Loucy (cell line): Measurements from ENCODE around the gene DUSP9.

Experiments used
- H2AFZ ChIP-seq: fragments of 200-600 bp; sonication (generic); 2 replicates; pipeline ENCODE4 v1.6.0; 2016; ENCODE audit warnings: antibody characterized with exemption, mild to moderate bottlenecking, low read length, moderate library complexity
- H3F3A ChIP-seq: fragments of 200-600 bp; 2 replicates; pipeline ENCODE4 v1.6.0; 2016; ENCODE audit warnings: antibody characterized with exemption, low read depth, mild to moderate bottlenecking
- H3K27me3 ChIP-seq: fragments of 200-600 bp; sonication (generic); 2 replicates; pipeline ENCODE4 v1.6.1; 2014; ENCODE audit warnings: low read length, mild to moderate bottlenecking; ENCODE audit not compliant: insufficient read depth, poor library complexity, severe bottlenecking
- H3K36me3 ChIP-seq: fragments of 200-600 bp; sonication (generic); 2 replicates; pipeline ENCODE4 v1.6.1; 2016; ENCODE audit warnings: low read length; ENCODE audit not compliant: insufficient read depth
- H3K4me1 ChIP-seq: fragments of 200-600 bp; sonication (generic); 2 replicates; pipeline ENCODE4 v1.5.1; 2014; ENCODE audit warnings: low read length, mild to moderate bottlenecking; ENCODE audit not compliant: insufficient read depth, poor library complexity, severe bottlenecking
- H3K4me2 ChIP-seq: fragments of 200-600 bp; sonication (generic); 2 replicates; pipeline ENCODE4 v1.6.0; 2014; ENCODE audit warnings: antibody characterized with exemption, low read length, low read depth, mild to moderate bottlenecking; ENCODE audit not compliant: poor library complexity, severe bottlenecking
- H3K4me3 ChIP-seq: fragments of 200-600 bp; sonication (generic); 2 replicates; pipeline ENCODE4 v1.5.1; 2014; ENCODE audit warnings: low read length, mild to moderate bottlenecking, mixed read lengths; ENCODE audit not compliant: poor library complexity, severe bottlenecking
- H3K79me2 ChIP-seq: fragments of 200-600 bp; sonication (generic); 2 replicates; pipeline ENCODE4 v1.6.1; 2014; ENCODE audit warnings: low read length; ENCODE audit not compliant: insufficient read depth
- H3K9ac ChIP-seq: fragments of 200-600 bp; sonication (generic); 2 replicates; pipeline ENCODE4 v1.6.0; 2014; ENCODE audit warnings: mild to moderate bottlenecking, low read depth, low read length, moderate library complexity; ENCODE audit not compliant: poor library complexity, severe bottlenecking
- H3K9me2 ChIP-seq: fragments of 200-600 bp; sonication (generic); replicated peaks from 2 replicates; pipeline ENCODE4 v1.6.1; 2016; ENCODE audit warnings: low read depth, low read length, mixed read lengths
- H3K9me3 ChIP-seq: fragments of 200-600 bp; sonication (generic); 2 replicates; pipeline ENCODE4 v1.6.1; 2014; ENCODE audit warnings: mild to moderate bottlenecking, antibody characterized with exemption, low read length, low read depth; ENCODE audit not compliant: insufficient read depth
- H4K20me1 ChIP-seq: fragments of 200-600 bp; sonication (generic); 2 replicates; pipeline ENCODE4 v1.6.0; 2014; ENCODE audit warnings: antibody characterized with exemption, low read length, mild to moderate bottlenecking; ENCODE audit not compliant: insufficient read depth, poor library complexity, severe bottlenecking
- CTCF ChIP-seq: fragments of 200-600 bp; sonication (generic); conservative IDR thresholded peaks from 2 replicates; pipeline ENCODE4 v1.5.1; 2014; ENCODE audit warnings: mild to moderate bottlenecking, antibody characterized with exemption, low read length
- EZH2phosphoT487 ChIP-seq: fragments of 200-600 bp; IDR thresholded peaks from 2 replicates; pipeline ENCODE4 v1.6.1; 2018; ENCODE audit warnings: antibody characterized with exemption, mild to moderate bottlenecking, moderate library complexity, borderline replicate concordance

DUSP9 gene

GRCh38 chrX:153657161-153657560 is 10.2 kb downstream of the DUSP9 start:
- Histone ChIP-seq H3K9me2 (no peaks in the 10 kb centered on the region), H3K27me3 (no peaks in the 10 kb centered on the region), H3K4me3 (no peak overlapping the region), H2AFZ (no peak overlapping the region), H3K9me3 (no peaks in the 10 kb centered on the region), H3F3A (no peaks in the 10 kb centered on the region), H3K79me2 (no peaks in the 10 kb centered on the region), H3K4me1 (no peaks in the 10 kb centered on the region), H3K36me3 (no peaks in the 10 kb centered on the region), H4K20me1 (no peaks in the 10 kb centered on the region), H3K4me2 (no peak overlapping the region), H3K9ac (no peak overlapping the region)
- TF ChIP-seq CTCF (no peak), EZH2phosphoT487 (no peak)

GRCh38 chrX:153659268-153659667 is 12.3 kb downstream of the DUSP9 start:
- TF ChIP-seq CTCF (no peak), EZH2phosphoT487 (no peak)
- H3K9ac ChIP-seq = no peak overlapping the region

GRCh38 chrX:153662266-153662665 is 15.3 kb downstream of the DUSP9 start:
- no peak overlapping the region for H3K4me2 ChIP-seq
- H3K9ac ChIP-seq = no peak overlapping the region
- H3K36me3 ChIP-seq = no peaks in the 10 kb centered on the region
- H4K20me1 ChIP-seq = no peaks in the 10 kb centered on the region
- H3K9me3 ChIP-seq = no peaks in the 10 kb centered on the region
- H3K79me2 ChIP-seq = no peaks in the 10 kb centered on the region
- no peaks in the 10 kb centered on the region for H3K4me1 ChIP-seq
- no peaks in the 10 kb centered on the region for H3F3A ChIP-seq
- H3K9me2 ChIP-seq = no peaks in the 10 kb centered on the region
- no peak overlapping the region for H3K4me3 ChIP-seq
- H3K27me3 ChIP-seq = no peaks in the 10 kb centered on the region
- H2AFZ ChIP-seq = no peak overlapping the region
- 0 out of 2 replicates have a peak, but pooled peaks have one; percentile 27 for TF ChIP-seq CTCF
- no peak for TF ChIP-seq EZH2phosphoT487

More at GRCh38 chrX:153659268-153659667, 12.3 kb downstream of the DUSP9 start:
- Histone ChIP-seq H3K9me3 (no peaks in the 10 kb centered on the region), H3K27me3 (no peaks in the 10 kb centered on the region), H3F3A (no peaks in the 10 kb centered on the region), H4K20me1 (no peaks in the 10 kb centered on the region), H2AFZ (no peak overlapping the region), H3K79me2 (no peaks in the 10 kb centered on the region), H3K36me3 (no peaks in the 10 kb centered on the region), H3K9me2 (no peaks in the 10 kb centered on the region), H3K4me2 (no peak overlapping the region), H3K4me3 (no peak overlapping the region), H3K4me1 (no peaks in the 10 kb centered on the region)
